ENCODE results near the gene THEMIS. TPM values are rescaled to one million over a fixed set of nuclear protein-coding genes. Genes with fewer than 3 reads are reported as not detected.

THEMIS gene
- total and polyA plus RNA-seq, 10 of the 15 experiments (the other 5 are each of a cell fraction or from before 2014, with no cell fraction given), result 0.06 to 1.5 (median 0.08) TPM; not detected in 6

- in situ Hi-C loops (cut with MboI), result no loop called here
- no peaks in the 10 kb centered on the region for H3K4me1 ChIP-seq (ENCODE audit: control insufficient read depth, insufficient read depth, low read length)
- H4K20me1 ChIP-seq (ENCODE audit: control insufficient read depth, insufficient read depth), result no peaks in the 10 kb centered on the region
- ChIA-PET POLR2A (no interaction called here), SMC1A (ENCODE audit: uncharacterized antibody, unreplicated experiment) (interaction anchor here (0.5 kb wide), 1 partner anchor 960 kb away, joined by 3 read pairs; no protein-coding TSS in a partner anchor), CTCF (no interaction called here), RAD21 (ENCODE audit: unreplicated experiment) (no interaction called here)
- ATAC-seq (no peak), DNase-seq (ENCODE audit: low read depth, low spot score) (no peak), FAIRE-seq (no peak)
- no peaks in the 10 kb centered on the region for H3K79me2 ChIP-seq (ENCODE audit: control insufficient read depth, insufficient read depth, low read length)
- H3K27ac ChIP-seq (ENCODE audit: control insufficient read depth, insufficient read depth), result no peak overlapping the region
- no peak overlapping the region for H3K9ac ChIP-seq (ENCODE audit: control insufficient read depth, insufficient read depth, low read length)
- no peak overlapping the region for H3K4me3 ChIP-seq
- BruUV-seq (replicated peaks), result no TSS peak
- intact Hi-C loops (cut with micrococcal nuclease; ENCODE audit: unreplicated experiment), result no loop called here
- no peaks in the 10 kb centered on the region for H3K36me3 ChIP-seq (ENCODE audit: control insufficient read depth in 2 of 2, insufficient read depth in 2 of 2, low read length in 1 of 2)
- H2AFZ ChIP-seq (ENCODE audit: control insufficient read depth, low read depth, low read length), result no peak overlapping the region
- no peak for TF ChIP-seq JUND (IDR thresholded peaks at IDR 0.05; ENCODE audit: low read depth, low read length)
- TF ChIP-seq TBL1XR1 (IDR thresholded peaks at IDR 0.05; ENCODE audit: low read depth, low read length), result no peak
- TF ChIP-seq ATF7 (IDR thresholded peaks at IDR 0.05; ENCODE audit: low read depth), result no peak
- no peak for TF ChIP-seq SREBF2 (IDR thresholded peaks at IDR 0.05; ENCODE audit: low read length)
- TF ChIP-seq, protein P1, sequence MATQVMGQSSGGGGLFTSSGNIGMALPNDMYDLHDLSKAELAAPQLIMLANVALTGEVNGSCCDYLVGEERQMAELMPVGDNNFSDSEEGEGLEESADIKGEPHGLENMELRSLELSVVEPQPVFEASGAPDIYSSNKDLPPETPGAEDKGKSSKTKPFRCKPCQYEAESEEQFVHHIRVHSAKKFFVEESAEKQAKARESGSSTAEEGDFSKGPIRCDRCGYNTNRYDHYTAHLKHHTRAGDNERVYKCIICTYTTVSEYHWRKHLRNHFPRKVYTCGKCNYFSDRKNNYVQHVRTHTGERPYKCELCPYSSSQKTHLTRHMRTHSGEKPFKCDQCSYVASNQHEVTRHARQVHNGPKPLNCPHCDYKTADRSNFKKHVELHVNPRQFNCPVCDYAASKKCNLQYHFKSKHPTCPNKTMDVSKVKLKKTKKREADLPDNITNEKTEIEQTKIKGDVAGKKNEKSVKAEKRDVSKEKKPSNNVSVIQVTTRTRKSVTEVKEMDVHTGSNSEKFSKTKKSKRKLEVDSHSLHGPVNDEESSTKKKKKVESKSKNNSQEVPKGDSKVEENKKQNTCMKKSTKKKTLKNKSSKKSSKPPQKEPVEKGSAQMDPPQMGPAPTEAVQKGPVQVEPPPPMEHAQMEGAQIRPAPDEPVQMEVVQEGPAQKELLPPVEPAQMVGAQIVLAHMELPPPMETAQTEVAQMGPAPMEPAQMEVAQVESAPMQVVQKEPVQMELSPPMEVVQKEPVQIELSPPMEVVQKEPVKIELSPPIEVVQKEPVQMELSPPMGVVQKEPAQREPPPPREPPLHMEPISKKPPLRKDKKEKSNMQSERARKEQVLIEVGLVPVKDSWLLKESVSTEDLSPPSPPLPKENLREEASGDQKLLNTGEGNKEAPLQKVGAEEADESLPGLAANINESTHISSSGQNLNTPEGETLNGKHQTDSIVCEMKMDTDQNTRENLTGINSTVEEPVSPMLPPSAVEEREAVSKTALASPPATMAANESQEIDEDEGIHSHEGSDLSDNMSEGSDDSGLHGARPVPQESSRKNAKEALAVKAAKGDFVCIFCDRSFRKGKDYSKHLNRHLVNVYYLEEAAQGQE (IDR thresholded peaks at IDR 0.05; ENCODE audit: low read depth, low read length), result no peak
- no peak for TF ChIP-seq SIX5 (IDR thresholded peaks at IDR 0.05; ENCODE audit: low read depth, low read length, severe bottlenecking)
- no peak for TF ChIP-seq RELA (IDR thresholded peaks at IDR 0.05; ENCODE audit: borderline replicate concordance, partially characterized antibody)
- no peak for TF ChIP-seq BHLHE40 (IDR thresholded peaks at IDR 0.05; ENCODE audit: borderline replicate concordance in 1 of 2, low read depth in 2 of 2, low read length in 1 of 2)
- TF ChIP-seq FOS (IDR thresholded peaks at IDR 0.05; ENCODE audit: borderline replicate concordance, extremely low read depth, insufficient read length), result no peak
- TF ChIP-seq, protein P2, sequence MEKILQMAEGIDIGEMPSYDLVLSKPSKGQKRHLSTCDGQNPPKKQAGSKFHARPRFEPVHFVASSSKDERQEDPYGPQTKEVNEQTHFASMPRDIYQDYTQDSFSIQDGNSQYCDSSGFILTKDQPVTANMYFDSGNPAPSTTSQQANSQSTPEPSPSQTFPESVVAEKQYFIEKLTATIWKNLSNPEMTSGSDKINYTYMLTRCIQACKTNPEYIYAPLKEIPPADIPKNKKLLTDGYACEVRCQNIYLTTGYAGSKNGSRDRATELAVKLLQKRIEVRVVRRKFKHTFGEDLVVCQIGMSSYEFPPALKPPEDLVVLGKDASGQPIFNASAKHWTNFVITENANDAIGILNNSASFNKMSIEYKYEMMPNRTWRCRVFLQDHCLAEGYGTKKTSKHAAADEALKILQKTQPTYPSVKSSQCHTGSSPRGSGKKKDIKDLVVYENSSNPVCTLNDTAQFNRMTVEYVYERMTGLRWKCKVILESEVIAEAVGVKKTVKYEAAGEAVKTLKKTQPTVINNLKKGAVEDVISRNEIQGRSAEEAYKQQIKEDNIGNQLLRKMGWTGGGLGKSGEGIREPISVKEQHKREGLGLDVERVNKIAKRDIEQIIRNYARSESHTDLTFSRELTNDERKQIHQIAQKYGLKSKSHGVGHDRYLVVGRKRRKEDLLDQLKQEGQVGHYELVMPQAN (conservative IDR thresholded peaks at IDR 0.05), result no peak
- no peak for TF ChIP-seq POLR2A (IDR thresholded peaks at IDR 0.05; ENCODE audit: low read depth, low read length)
- TF ChIP-seq POLR2AphosphoS5 (IDR thresholded peaks at IDR 0.05; ENCODE audit: low read length), result no peak
- no peak for TF ChIP-seq MTA2 (IDR thresholded peaks at IDR 0.05; ENCODE audit: low read depth)
- TF ChIP-seq YY1 (IDR thresholded peaks at IDR 0.05; ENCODE audit: low read depth, low read length), result no peak
- TF ChIP-seq RAD21 (IDR thresholded peaks at IDR 0.05; ENCODE audit: insufficient read depth, low read depth, low read length), result no peak
- no peak for TF ChIP-seq PBX3 (IDR thresholded peaks at IDR 0.05; ENCODE audit: insufficient replicate concordance, low read depth, low read length)
- TF ChIP-seq, protein P3, sequence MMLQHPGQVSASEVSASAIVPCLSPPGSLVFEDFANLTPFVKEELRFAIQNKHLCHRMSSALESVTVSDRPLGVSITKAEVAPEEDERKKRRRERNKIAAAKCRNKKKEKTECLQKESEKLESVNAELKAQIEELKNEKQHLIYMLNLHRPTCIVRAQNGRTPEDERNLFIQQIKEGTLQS (IDR thresholded peaks at IDR 0.05; ENCODE audit: borderline replicate concordance, extremely low read depth, low read depth, low read length), result no peak
- no peak for TF ChIP-seq TCF12 (IDR thresholded peaks at IDR 0.05; ENCODE audit: low read depth, low read length)
- no peak for TF ChIP-seq CBX3 (IDR thresholded peaks at IDR 0.05; ENCODE audit: borderline replicate concordance, low read depth)
- no peaks in the 10 kb centered on the region for H3K9me3 ChIP-seq (replicated peaks; ENCODE audit: control insufficient read depth, insufficient read depth, low read length)
- H3K4me2 ChIP-seq (ENCODE audit: control insufficient read depth, insufficient read depth), result no peak overlapping the region
- no peaks in the 10 kb centered on the region for H3K27me3 ChIP-seq (replicated peaks in 1 of 2; ENCODE audit: control insufficient read depth in 2 of 2, insufficient read depth in 2 of 2, low read length in 1 of 2)
These were observed 205.8 kb downstream of the THEMIS start for GRCh38 chr6:127695108-127695507.

Data from GM12878 (cell line).